ENCODE results near the gene SLAIN2.

The SLAIN2 gene

GRCh38 chr4:48340965-48341775 is at the start of gene SLAIN2:
Gene SLAIN2 (plus strand): TSS chr4:48341529. CDS start chr4:48341740, 211 bp downstream.
- TF ChIP-seq CTCF (IDR thresholded peaks at IDR 0.05): no peak

GRCh38 chr4:48295116-48295515 is 46.2 kb upstream of the SLAIN2 start:
- no peak for TF ChIP-seq CTCF (IDR thresholded peaks at IDR 0.05)

- no peak for TF ChIP-seq CTCF (IDR thresholded peaks at IDR 0.05)
These were observed 45.0 kb upstream of the SLAIN2 start for GRCh38 chr4:48296365-48296764.

GRCh38 chr4:48297256-48297846 is 44.0 kb upstream of the SLAIN2 start:
- TF ChIP-seq CTCF (IDR thresholded peaks at IDR 0.05): no peak

GRCh38 chr4:48299560-48299959 is 41.8 kb upstream of the SLAIN2 start:
- TF ChIP-seq CTCF (IDR thresholded peaks at IDR 0.05): no peak

- TF ChIP-seq CTCF (IDR thresholded peaks at IDR 0.05): no peak
These were observed 41.3 kb upstream of the SLAIN2 start for GRCh38 chr4:48300004-48300403.

- no peak for TF ChIP-seq CTCF (IDR thresholded peaks at IDR 0.05)
These were observed 35.8 kb upstream of the SLAIN2 start for GRCh38 chr4:48305508-48305907.
